Uterus (tissue), 4 donors: Measurements from ENCODE around the gene CAVIN4. TPM values are rescaled to one million over a fixed set of nuclear protein-coding genes. Genes with fewer than 3 reads are reported as not detected.

Experiments
- DNase-seq, 2 donors: peaks; one replicate each; pipeline ENCODE4 v3.0.0-alpha.2; 2019 to 2020
- H3K27ac ChIP-seq, 2 donors: fragments of 200-600 bp; sonication (generic); 1 replicate in 1 of 2; 2 replicates in 1 of 2; pipeline ENCODE4 v1.5.1; 2016 to 2018
- H3K27me3 ChIP-seq, 2 donors: fragments of 200-600 bp; sonication (generic); one replicate each; pipeline ENCODE4 v1.5.1; 2018 to 2019; ENCODE audit warnings: control low read depth in 1 of 2
- H3K36me3 ChIP-seq, 2 donors: fragments of 200-600 bp; sonication (generic); one replicate each; pipeline ENCODE4 v1.5.1; 2019; ENCODE audit warnings: control low read depth in 1 of 2
- H3K4me1 ChIP-seq, 2 donors: fragments of 200-600 bp; sonication (generic); one replicate each; pipeline ENCODE4 v1.5.1; 2018 to 2019; ENCODE audit warnings: control low read depth in 1 of 2
- H3K4me3 ChIP-seq, 2 donors: fragments of 200-600 bp; sonication (generic); 1 replicate in 1 of 2; 2 replicates in 1 of 2; pipeline ENCODE4 v1.5.1; 2018 to 2019; ENCODE audit warnings: mild to moderate bottlenecking in 1 of 2
- H3K9me3 ChIP-seq, 2 donors: fragments of 200-600 bp; sonication (generic); one replicate each; pipeline ENCODE4 v1.5.1; 2019; ENCODE audit warnings: control low read depth in 1 of 2
- POLR2A ChIP-seq, 2 donors: fragments of 450-650 bp; IDR thresholded peaks; one replicate each; pipeline ENCODE4 v1.6.1; 2016; ENCODE audit warnings: antibody characterized with exemption in 2 of 2, mild to moderate bottlenecking in 1 of 2, moderate library complexity in 1 of 2
- intact Hi-C: fragments of 100-400 bp; cut with DNase I; formaldehyde crosslinking; loops from one replicate; pipeline ENCODE4 v1.15.1; 2023; ENCODE audit warnings: low total_unique reads
- total RNA-seq, 4 donors: library from RNA; depleted of rRNA in 3 of 4; stranded (reverse); fragments of >200 nt in 3 of 4; gene quantifications; one replicate each; pipeline versions ENCODE4 v1.1.0 to v1.2.4, GENCODE V29; 2014 to 2023
- TF ChIP-seq, protein P1 (sequence below), 4 experiments: fragments of 200-600 bp in 2 of 4; fragments of 450-650 bp in 2 of 4; sonication (generic) in 2 of 4; IDR thresholded peaks; one replicate each; pipeline ENCODE4 v1.5.1; 2016 to 2019; ENCODE audit warnings: antibody characterized with exemption in 4 of 4, mild to moderate bottlenecking in 2 of 4, moderate library complexity in 1 of 4
- donor health status: DM: yes; HTN: yes; CAD: no.

The CAVIN4 gene
- total RNA-seq, 4 donors from 2014 or later = 0.26 to 2.1 (median 0.64) TPM; not detected in 1

DNA sequence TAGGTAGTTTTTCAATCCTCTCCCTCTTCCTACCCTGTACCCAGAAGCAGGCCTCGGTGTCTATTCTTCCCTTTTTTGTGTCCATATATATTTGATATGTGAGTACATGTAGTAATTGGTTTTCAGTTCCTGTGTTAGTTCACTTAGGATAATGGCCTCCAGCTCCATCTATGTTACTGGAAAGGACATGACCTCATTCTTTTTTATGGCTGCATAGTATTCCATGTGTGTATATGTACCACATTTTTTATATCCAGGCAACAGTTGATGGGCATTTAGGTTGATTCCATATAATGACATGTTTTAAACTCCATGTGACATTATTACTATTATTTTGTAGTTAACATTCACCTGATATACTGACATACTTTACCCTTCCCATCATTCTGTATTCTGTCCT, 49.1 kb downstream of the CAVIN4 start:
- Histone ChIP-seq H3K27ac (no peak overlapping the region), H3K27me3 (no peaks in the 10 kb centered on the region), H3K4me3 (no peak overlapping the region), H3K9me3 (no peaks in the 10 kb centered on the region), H3K4me1 (no peaks in the 10 kb centered on the region), H3K36me3 (no peaks in the 10 kb centered on the region)
- no peak for DNase-seq
- TF ChIP-seq, protein P1, sequence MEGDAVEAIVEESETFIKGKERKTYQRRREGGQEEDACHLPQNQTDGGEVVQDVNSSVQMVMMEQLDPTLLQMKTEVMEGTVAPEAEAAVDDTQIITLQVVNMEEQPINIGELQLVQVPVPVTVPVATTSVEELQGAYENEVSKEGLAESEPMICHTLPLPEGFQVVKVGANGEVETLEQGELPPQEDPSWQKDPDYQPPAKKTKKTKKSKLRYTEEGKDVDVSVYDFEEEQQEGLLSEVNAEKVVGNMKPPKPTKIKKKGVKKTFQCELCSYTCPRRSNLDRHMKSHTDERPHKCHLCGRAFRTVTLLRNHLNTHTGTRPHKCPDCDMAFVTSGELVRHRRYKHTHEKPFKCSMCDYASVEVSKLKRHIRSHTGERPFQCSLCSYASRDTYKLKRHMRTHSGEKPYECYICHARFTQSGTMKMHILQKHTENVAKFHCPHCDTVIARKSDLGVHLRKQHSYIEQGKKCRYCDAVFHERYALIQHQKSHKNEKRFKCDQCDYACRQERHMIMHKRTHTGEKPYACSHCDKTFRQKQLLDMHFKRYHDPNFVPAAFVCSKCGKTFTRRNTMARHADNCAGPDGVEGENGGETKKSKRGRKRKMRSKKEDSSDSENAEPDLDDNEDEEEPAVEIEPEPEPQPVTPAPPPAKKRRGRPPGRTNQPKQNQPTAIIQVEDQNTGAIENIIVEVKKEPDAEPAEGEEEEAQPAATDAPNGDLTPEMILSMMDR (IDR thresholded peaks at IDR 0.05) = no peak
- no peak for TF ChIP-seq POLR2A (IDR thresholded peaks at IDR 0.05)
- intact Hi-C loops = no loop called here

DNA sequence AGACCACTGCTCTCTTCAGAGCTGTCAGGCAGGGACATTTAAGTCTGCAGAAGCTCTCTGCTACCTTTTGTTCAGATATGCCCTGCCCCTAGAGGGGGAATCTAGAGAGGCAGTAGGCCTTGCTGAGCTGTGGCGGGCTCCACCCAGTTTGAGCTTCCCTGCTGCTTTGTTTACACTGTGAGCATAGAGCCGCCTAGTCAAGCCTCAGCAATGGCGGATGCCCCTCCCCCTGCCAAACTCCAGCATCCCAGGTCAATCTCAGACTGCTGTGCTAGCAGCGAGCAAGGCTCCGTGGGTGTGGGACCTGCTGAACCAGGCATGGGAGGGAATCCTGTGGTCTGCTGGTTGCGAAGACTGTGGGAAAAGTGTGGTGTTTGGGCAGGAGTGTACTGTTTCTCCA, 59.9 kb downstream of the CAVIN4 start:
- Histone ChIP-seq H3K4me1 (no peaks in the 10 kb centered on the region), H3K27ac (no peak overlapping the region), H3K4me3 (no peak overlapping the region), H3K9me3 (no peaks in the 10 kb centered on the region), H3K27me3 (no peaks in the 10 kb centered on the region), H3K36me3 (no peaks in the 10 kb centered on the region)
- DNase-seq = no peak
- no peak for TF ChIP-seq POLR2A (IDR thresholded peaks at IDR 0.05)
- TF ChIP-seq, protein P1 (IDR thresholded peaks at IDR 0.05) = no peak
- intact Hi-C loops = no loop called here

Other genes with a start within 250 kb of the CAVIN4 start
- gene TEX10, start 225.1 kb upstream of the CAVIN4 start, total RNA-seq = 10 to 100 TPM; 17.9 to 48.0 (median 21.2) TPM
- gene MSANTD3, start 150.9 kb upstream of the CAVIN4 start, total RNA-seq = 10 to 100 TPM in 3 of 4 donors, 1 to 10 TPM in 1; 7.4 to 28.1 (median 20.2) TPM
- gene TMEFF1, start 104.9 kb upstream of the CAVIN4 start, total RNA-seq = 1 to 10 TPM in 1 of 4 donors, not detected in 3; 8.4 TPM